Activated T-cell treated with anti-CD3 and anti-CD28 coated beads, Interleukin-2, amount 50 U/mL, for 4 hours (primary cell): Measurements from ENCODE around the gene RNF34. TPM values are rescaled to one million over a fixed set of nuclear protein-coding genes. Genes with fewer than 3 reads are reported as not detected.

Experiments
- ATAC-seq, 2 donors: fragments of 200-7000 bp; cut with Tn5 transposase; one replicate each; pipeline ENCODE4 v1.10.0; 2021
- DNase-seq: peaks from one replicate; pipeline ENCODE4 v3.0.0-alpha.2; 2020
- H3K27me3 Mint-ChIP-seq: one replicate; pipeline ENCODE4 v1.8.0; 2021; ENCODE audit warnings: low read depth, mixed read lengths
- H3K36me3 Mint-ChIP-seq: one replicate; pipeline ENCODE4 v1.8.0; 2022; ENCODE audit warnings: mixed read lengths; ENCODE audit not compliant: insufficient read depth
- H3K4me1 Mint-ChIP-seq: one replicate; pipeline ENCODE4 v1.8.0; 2021; ENCODE audit warnings: low read depth, mixed read lengths
- H3K4me3 Mint-ChIP-seq: one replicate; pipeline ENCODE4 v1.8.0; 2021; ENCODE audit warnings: mild to moderate bottlenecking, moderate library complexity, mixed read lengths
- H3K9me3 Mint-ChIP-seq: one replicate; pipeline ENCODE4 v1.8.0; 2021; ENCODE audit warnings: mixed read lengths
- total RNA-seq, 3 donors: library from RNA; stranded (reverse); gene quantifications; one replicate each; pipeline ENCODE4 v1.2.1, GENCODE V29; 2021

RNF34 gene
- total RNA-seq, 3 donors from 2014 or later = 69.8 to 84.3 (median 71.9) TPM

- DNase-seq (no peak), ATAC-seq (no peak)
- Mint-ChIP-seq H3K36me3 (peaks cover 11% of the 10 kb centered on the region), H3K9me3 (no peaks in the 10 kb centered on the region), H3K27me3 (no peaks in the 10 kb centered on the region), H3K4me1 (peaks cover 28% of the 10 kb centered on the region), H3K4me3 (no peak overlapping the region)
Observed at GRCh38 chr12:121453629-121454028, 53.7 kb downstream of the RNF34 start.

- Mint-ChIP-seq H3K9me3 (no peaks in the 10 kb centered on the region), H3K36me3 (peaks cover 7% of the 10 kb centered on the region), H3K4me1 (peaks cover 29% of the 10 kb centered on the region), H3K27me3 (no peaks in the 10 kb centered on the region), H3K4me3 (no peak overlapping the region)
- no peak for ATAC-seq
- DNase-seq = no peak
Observed at GRCh38 chr12:121454921-121455320, 55.0 kb downstream of the RNF34 start.

GRCh38 chr12:121455766-121456420 lies 56.0 kb downstream of the RNF34 start:
- DNase-seq (no peak), ATAC-seq (no peak)
- Mint-ChIP-seq H3K4me1 (peaks cover 39% of the 10 kb centered on the region), H3K4me3 (no peak overlapping the region), H3K36me3 (peaks cover 8% of the 10 kb centered on the region), H3K9me3 (no peaks in the 10 kb centered on the region), H3K27me3 (no peaks in the 10 kb centered on the region)

GRCh38 chr12:121456551-121456950 lies 56.6 kb downstream of the RNF34 start:
- Mint-ChIP-seq H3K9me3 (no peaks in the 10 kb centered on the region), H3K4me3 (no peak overlapping the region), H3K36me3 (peaks cover 15% of the 10 kb centered on the region), H3K27me3 (no peaks in the 10 kb centered on the region), H3K4me1 (peaks cover 43% of the 10 kb centered on the region)
- ATAC-seq = no peak
- no peak for DNase-seq

- Mint-ChIP-seq H3K36me3 (peaks cover 8% of the 10 kb centered on the region), H3K4me3 (no peak overlapping the region), H3K9me3 (no peaks in the 10 kb centered on the region), H3K27me3 (no peaks in the 10 kb centered on the region), H3K4me1 (peaks cover 48% of the 10 kb centered on the region)
- no peak for ATAC-seq
- DNase-seq = no peak
Observed at GRCh38 chr12:121461048-121461447, 61.1 kb downstream of the RNF34 start.

- no peak for DNase-seq
- H3K4me1 Mint-ChIP-seq = peaks cover 44% of the 10 kb centered on the region
- H3K27me3 Mint-ChIP-seq = no peaks in the 10 kb centered on the region
- H3K36me3 Mint-ChIP-seq = peaks cover 8% of the 10 kb centered on the region
- ATAC-seq = no peak
- H3K9me3 Mint-ChIP-seq = no peaks in the 10 kb centered on the region
- H3K4me3 Mint-ChIP-seq = no peak overlapping the region
Observed at GRCh38 chr12:121464331-121464730, 64.4 kb downstream of the RNF34 start.

- ATAC-seq (peak; percentile 11 to 13), DNase-seq (peak; percentile 29)
- no peaks in the 10 kb centered on the region for H3K27me3 Mint-ChIP-seq
- peaks cover 30% of the 10 kb centered on the region for H3K4me1 Mint-ChIP-seq
- H3K36me3 Mint-ChIP-seq = peaks cover 4% of the 10 kb centered on the region
- H3K4me3 Mint-ChIP-seq = peak overlapping the region; percentile 89
- H3K9me3 Mint-ChIP-seq = no peaks in the 10 kb centered on the region
Observed at GRCh38 chr12:121465921-121466793, 66.2 kb downstream of the RNF34 start.

- Mint-ChIP-seq H3K27me3 (no peaks in the 10 kb centered on the region), H3K36me3 (no peaks in the 10 kb centered on the region), H3K4me3 (no peak overlapping the region), H3K4me1 (peaks cover 23% of the 10 kb centered on the region), H3K9me3 (no peaks in the 10 kb centered on the region)
- ATAC-seq (peak; percentile 89 to 92), DNase-seq (peak; percentile 84)
Observed at GRCh38 chr12:121466794-121467637, 67.1 kb downstream of the RNF34 start.

GRCh38 chr12:121467638-121468498 lies 68.0 kb downstream of the RNF34 start:
- ATAC-seq (no peak), DNase-seq (no peak)
- H3K36me3 Mint-ChIP-seq = no peaks in the 10 kb centered on the region
- no peaks in the 10 kb centered on the region for H3K9me3 Mint-ChIP-seq
- peak overlapping the region; percentile 43 for H3K4me3 Mint-ChIP-seq
- peaks cover 22% of the 10 kb centered on the region for H3K4me1 Mint-ChIP-seq
- no peaks in the 10 kb centered on the region for H3K27me3 Mint-ChIP-seq

- H3K27me3 Mint-ChIP-seq = no peaks in the 10 kb centered on the region
- no peaks in the 10 kb centered on the region for H3K36me3 Mint-ChIP-seq
- H3K9me3 Mint-ChIP-seq = no peaks in the 10 kb centered on the region
- peaks cover 22% of the 10 kb centered on the region for H3K4me1 Mint-ChIP-seq
- DNase-seq = no peak
- peak overlapping the region; percentile 43 for H3K4me3 Mint-ChIP-seq
- ATAC-seq = no peak
Observed at GRCh38 chr12:121468499-121468801, 68.5 kb downstream of the RNF34 start.

- Mint-ChIP-seq H3K36me3 (no peaks in the 10 kb centered on the region), H3K9me3 (no peaks in the 10 kb centered on the region), H3K27me3 (no peaks in the 10 kb centered on the region), H3K4me1 (peaks cover 9% of the 10 kb centered on the region), H3K4me3 (no peak overlapping the region)
- no peak for DNase-seq
- no peak for ATAC-seq
Observed at GRCh38 chr12:121470751-121471150, 70.8 kb downstream of the RNF34 start.

- H3K4me1 Mint-ChIP-seq = peaks cover 3% of the 10 kb centered on the region
- ATAC-seq (no peak), DNase-seq (no peak)
- H3K9me3 Mint-ChIP-seq = no peaks in the 10 kb centered on the region
- no peaks in the 10 kb centered on the region for H3K36me3 Mint-ChIP-seq
- no peak overlapping the region for H3K4me3 Mint-ChIP-seq
- no peaks in the 10 kb centered on the region for H3K27me3 Mint-ChIP-seq
Observed at GRCh38 chr12:121472150-121472905, 72.4 kb downstream of the RNF34 start.
